Measurements from ENCODE around the gene CAGE1. TPM values are rescaled to one million over a fixed set of nuclear protein-coding genes. Genes with fewer than 3 reads are reported as not detected.

CAGE1 gene
- total and polyA plus RNA-seq, 2 experiments from 2014 or later, result 0.07 TPM; not detected in 1

GRCh38 chr6:7434672-7435071 is 45.1 kb upstream of the CAGE1 start:
- Histone ChIP-seq H4K20me1 (replicated peaks; ENCODE audit: insufficient read depth) (no peaks in the 10 kb centered on the region), H2AFZ (no peak overlapping the region)

More at GRCh38 chr6:7434672-7435071, 45.1 kb upstream of the CAGE1 start:
- no peak overlapping the region for H3K4me2 ChIP-seq
- H3K4me3 ChIP-seq, result no peak overlapping the region
- H3K79me2 ChIP-seq (replicated peaks; ENCODE audit: insufficient read depth), result no peaks in the 10 kb centered on the region
- Mint-ChIP-seq H3K27me3 (ENCODE audit: insufficient read depth, low read depth, poor library complexity) (peaks cover 3% of the 10 kb centered on the region), H3K36me3 (ENCODE audit: low read depth) (no peaks in the 10 kb centered on the region), H3K27ac (no peak overlapping the region), H3K9me3 (no peaks in the 10 kb centered on the region), H3K4me1 (peaks cover 19% of the 10 kb centered on the region), H3K4me3 (no peak overlapping the region)
- H3K4me1 ChIP-seq (ENCODE audit: insufficient read depth), result peaks cover 9% of the 10 kb centered on the region; the same call in 1 of the 2 replicates
- H3F3A ChIP-seq (replicated peaks; ENCODE audit: low read depth), result no peaks in the 10 kb centered on the region
- TF ChIP-seq CREB1 (CRISPR knock-in tag; IDR thresholded peaks at IDR 0.05; ENCODE audit: low read depth) (no peak), ZNF331 (CRISPR knock-in tag; IDR thresholded peaks at IDR 0.05; ENCODE audit: low read depth) (no peak), ETS1 (IDR thresholded peaks at IDR 0.05) (no peak), NANOG (IDR thresholded peaks at IDR 0.05; ENCODE audit: borderline replicate concordance) (no peak), ZNF462 (CRISPR knock-in tag; IDR thresholded peaks at IDR 0.05) (no peak), REST (IDR thresholded peaks at IDR 0.05; ENCODE audit: unreplicated experiment) (no peak), STAT1 (IDR thresholded peaks at IDR 0.05; ENCODE audit: unreplicated experiment) (no peak), CTCF (conservative IDR thresholded peaks at IDR 0.05; ENCODE audit: low read depth in 2 of 2) (no peak), POLR2AphosphoS5 (IDR thresholded peaks at IDR 0.05; ENCODE audit: low read depth) (no peak), JUNB (IDR thresholded peaks at IDR 0.05; ENCODE audit: unreplicated experiment) (no peak), ZNF114 (CRISPR knock-in tag; IDR thresholded peaks at IDR 0.05) (no peak), EZH2phosphoT487 (IDR thresholded peaks at IDR 0.05; ENCODE audit: unreplicated experiment) (no peak), EZH2 (IDR thresholded peaks at IDR 0.05; ENCODE audit: low read depth, unreplicated experiment) (no peak)
- DNase-seq (ENCODE audit: low spot score), result no peak
- H3K27me3 ChIP-seq (ENCODE audit: insufficient read depth), result no peaks in the 10 kb centered on the region
- no peak overlapping the region for H3K27ac ChIP-seq (ENCODE audit: low read depth)
- ATAC-seq, result no peak
- H3K36me3 ChIP-seq (ENCODE audit: insufficient read depth), result no peaks in the 10 kb centered on the region
- H3K9me2 ChIP-seq (ENCODE audit: insufficient read depth), result no peaks in the 10 kb centered on the region
